ENCODE data around the gene SLC39A12.

- TF ChIP-seq CTCF (IDR thresholded peaks at IDR 0.05) = no peak
- no peak for TF ChIP-seq POLR2A (IDR thresholded peaks at IDR 0.05)
- no peak for TF ChIP-seq EP300 (IDR thresholded peaks at IDR 0.05)
Observed at GRCh38 chr10:17904564-17904963, 47.2 kb upstream of the SLC39A12 start.
